Suppressor macrophage treated with lipopolysaccharide for 1 hour (primary cell): ENCODE results near the gene MOSPD2.
A peak's percentile ranks its signal among the peaks of the same experiment; 100 is the strongest.

Experiments used
- DNase-seq, 3 donors: peaks; one replicate each; pipeline ENCODE4 v3.0.0-alpha.2; 2020 to 2022

MOSPD2 gene

GRCh38 chrX:14916017-14916674 is 42.9 kb downstream of the MOSPD2 start:
- no peak for DNase-seq

DNA sequence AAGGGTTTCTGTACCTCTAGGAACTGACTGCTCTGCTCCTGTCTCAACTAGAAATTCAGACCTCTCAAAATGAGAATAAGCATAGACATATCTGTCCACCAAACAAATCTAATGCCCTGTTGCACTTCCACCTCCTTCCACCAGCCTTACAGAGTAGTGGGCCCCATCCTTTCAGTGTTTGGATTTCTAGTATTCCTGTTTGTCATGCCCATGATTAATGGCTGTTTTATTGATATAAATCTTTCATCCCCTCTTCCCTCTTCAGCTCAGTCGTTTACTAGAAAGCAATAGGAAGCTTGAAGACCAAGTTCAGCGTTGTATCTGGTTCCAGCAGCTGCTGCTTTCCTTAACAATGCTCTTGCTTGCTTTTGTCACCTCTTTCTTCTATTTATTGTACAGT is 46.2 kb downstream of the MOSPD2 start:
- no peak for DNase-seq

GRCh38 chrX:14920196-14920595 is 47.0 kb downstream of the MOSPD2 start:
- DNase-seq, result no peak

DNA sequence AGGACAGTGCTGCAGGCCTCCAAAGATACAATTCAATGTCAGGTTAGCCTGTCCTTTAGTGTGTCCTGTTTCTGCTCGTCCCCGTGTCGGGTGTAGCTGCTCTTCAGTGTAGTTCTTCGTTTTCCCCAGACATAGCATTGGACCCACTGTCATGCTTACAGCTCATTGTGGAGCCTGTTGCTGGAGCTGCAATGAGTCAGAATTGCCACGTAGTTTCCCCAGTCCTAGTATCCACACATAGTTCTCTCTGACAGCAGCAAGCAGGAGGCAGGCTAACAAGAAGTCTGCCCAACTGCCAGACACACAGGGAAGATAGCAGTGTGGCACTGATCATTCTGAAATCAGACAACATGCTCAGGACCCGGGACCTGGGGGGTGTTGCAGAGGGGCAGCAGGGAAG is 49.2 kb downstream of the MOSPD2 start:
- no peak for DNase-seq

DNA sequence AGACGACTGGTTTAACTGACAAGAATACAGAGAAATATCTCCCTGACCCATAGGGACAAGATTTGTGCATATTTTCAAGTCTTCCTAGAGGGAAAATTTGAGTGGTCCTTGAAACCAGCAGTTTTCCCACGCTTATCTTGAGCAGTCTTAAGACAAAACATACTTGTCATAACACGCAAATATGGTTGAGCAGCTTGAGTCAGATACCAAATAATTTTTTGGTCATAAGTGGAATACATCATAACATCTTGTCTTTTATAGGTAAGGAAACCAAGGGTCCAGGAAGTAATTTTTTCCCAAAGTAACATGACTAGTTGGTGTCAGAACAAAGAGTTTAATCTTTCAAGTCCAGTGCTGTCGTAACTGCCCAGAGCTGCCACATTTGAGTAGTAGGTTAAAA is 50.5 kb downstream of the MOSPD2 start:
- no peak for DNase-seq

GRCh38 chrX:14926471-14926870 is 53.2 kb downstream of the MOSPD2 start:
- DNase-seq, result no peak

- no peak for DNase-seq
Measured at GRCh38 chrX:14927401-14927800, 54.2 kb downstream of the MOSPD2 start.

GRCh38 chrX:14930663-14931062 is 57.4 kb downstream of the MOSPD2 start:
- DNase-seq, result peak in 2 of 3 donors; percentile 21 to 28

- DNase-seq, result no peak
Measured at GRCh38 chrX:14932136-14932535, 58.9 kb downstream of the MOSPD2 start.

- DNase-seq, result no peak
Measured at GRCh38 chrX:14934423-14934822, 61.2 kb downstream of the MOSPD2 start.

DNA sequence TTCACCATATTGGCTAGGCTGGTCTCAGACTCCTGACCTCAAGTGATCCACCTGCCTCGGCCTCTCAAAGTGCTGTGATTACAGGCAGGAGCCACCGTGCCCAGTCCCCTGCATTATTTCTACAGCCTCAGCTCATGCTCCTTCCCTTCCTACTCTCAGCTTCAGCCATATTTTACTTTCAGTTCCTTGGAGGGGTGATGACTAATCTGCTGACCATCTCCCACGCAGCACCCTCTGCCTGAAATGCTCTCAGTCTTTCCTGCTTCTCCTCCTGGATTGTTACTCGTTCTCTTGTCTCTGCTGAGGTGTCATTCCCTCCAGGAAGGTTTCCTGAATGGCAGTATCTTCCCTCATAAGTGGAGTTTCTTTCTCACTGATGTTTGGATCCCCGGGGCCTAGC is 63.3 kb downstream of the MOSPD2 start:
- peak; percentile 69 to 73 (median 70) for DNase-seq

DNA sequence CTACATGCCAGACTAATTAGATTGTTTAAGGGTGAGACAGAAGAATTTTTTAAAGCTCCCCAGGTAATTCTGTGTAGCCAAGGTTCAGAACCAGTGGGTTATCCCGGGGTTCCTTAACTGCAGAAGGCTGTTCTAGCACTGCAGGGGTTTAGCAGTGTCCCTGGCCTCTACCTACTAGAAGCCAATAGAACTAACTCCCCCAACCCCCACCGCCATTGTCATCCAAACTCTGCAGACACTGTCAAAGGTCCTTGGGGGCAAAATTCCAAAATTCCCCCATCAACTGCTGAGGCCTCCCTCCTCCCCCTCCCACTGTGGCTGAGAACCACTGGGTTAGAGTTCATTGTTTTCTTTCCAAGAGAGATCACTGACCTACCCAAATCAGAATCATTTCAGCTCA is 66.4 kb downstream of the MOSPD2 start:
- DNase-seq, result no peak

GRCh38 chrX:14941301-14941700 is 68.1 kb downstream of the MOSPD2 start:
- DNase-seq, result no peak

GRCh38 chrX:14942341-14942740 is 69.1 kb downstream of the MOSPD2 start:
- DNase-seq, result no peak

DNA sequence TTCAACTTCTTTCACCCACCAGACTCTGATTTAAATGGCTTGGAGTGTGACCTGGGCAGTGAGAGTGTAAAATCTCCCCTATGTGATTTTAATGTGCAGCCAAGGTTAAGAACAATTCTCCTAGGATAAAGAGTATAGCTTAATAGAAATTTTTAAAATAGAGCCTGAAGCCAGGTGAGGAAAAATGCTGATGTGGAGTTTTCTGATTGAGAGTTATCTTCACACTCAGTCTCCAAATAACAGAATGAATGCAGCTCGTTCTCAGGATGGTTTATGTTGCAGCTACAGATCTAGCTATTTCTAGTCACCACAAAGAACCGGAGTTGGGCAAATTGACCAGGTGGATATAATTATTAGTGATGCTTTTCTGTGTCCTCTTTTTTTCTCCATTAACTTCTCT is 70.7 kb downstream of the MOSPD2 start:
- no peak for DNase-seq

GRCh38 chrX:14946606-14947155 is 73.5 kb downstream of the MOSPD2 start:
- DNase-seq, result no peak

DNA sequence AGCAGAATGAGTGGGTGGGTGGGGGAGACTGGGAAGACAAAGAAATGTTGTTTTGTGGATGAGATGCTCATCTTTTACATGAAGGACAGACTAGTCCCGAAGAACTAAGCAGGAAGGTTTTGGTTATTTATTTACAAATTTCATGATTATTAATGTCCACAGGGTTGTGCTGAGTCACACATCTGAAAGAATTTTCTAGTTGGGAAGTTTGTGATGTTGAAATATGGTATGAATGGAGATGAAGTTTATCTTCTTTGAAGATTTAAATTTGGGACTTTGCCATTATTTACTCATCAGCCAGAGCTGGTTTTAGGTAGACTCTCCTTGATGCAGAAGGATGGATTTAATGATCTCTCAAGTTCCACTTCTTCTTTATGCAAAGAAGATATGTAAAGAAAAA is 75.5 kb downstream of the MOSPD2 start:
- peak in 1 of 3 donors; percentile 8 for DNase-seq

DNA sequence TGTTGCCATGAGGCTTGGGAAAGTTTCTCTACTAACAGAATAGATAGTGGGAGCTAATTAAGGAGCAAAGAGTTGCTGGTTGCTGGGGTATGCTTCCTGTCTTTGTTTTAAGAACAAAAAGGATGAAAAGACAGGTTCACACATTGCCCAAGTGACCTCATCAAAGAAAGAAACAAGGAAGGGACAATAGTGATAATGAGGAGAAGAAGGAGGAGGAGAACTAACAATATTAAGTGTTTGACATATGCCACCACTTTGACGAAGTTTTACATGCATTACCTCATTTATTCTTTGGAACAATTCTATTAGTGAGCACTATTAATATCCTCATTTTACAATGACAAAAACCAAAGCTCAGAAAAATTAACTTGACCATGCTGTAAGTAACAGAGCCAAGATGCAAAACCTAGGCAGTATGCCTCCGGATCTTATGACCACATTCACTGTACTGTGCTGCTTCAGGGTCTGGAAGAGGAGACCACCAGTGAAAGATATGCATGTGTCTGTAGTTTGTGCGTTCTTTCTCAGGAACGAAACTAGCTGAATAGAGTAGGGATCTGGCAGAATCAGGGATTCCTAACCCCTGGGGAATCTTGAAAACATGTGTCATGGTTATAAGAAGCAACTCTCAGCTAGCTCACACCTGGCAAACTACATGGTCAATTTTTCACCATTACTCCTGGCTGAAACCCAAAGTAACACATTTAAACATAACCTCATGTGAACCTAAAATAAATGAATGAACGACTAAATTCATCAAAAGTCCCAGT is 83.8 kb downstream of the MOSPD2 start:
- no peak for DNase-seq

GRCh38 chrX:14963447-14964236 is 90.4 kb downstream of the MOSPD2 start:
- no peak for DNase-seq

DNA sequence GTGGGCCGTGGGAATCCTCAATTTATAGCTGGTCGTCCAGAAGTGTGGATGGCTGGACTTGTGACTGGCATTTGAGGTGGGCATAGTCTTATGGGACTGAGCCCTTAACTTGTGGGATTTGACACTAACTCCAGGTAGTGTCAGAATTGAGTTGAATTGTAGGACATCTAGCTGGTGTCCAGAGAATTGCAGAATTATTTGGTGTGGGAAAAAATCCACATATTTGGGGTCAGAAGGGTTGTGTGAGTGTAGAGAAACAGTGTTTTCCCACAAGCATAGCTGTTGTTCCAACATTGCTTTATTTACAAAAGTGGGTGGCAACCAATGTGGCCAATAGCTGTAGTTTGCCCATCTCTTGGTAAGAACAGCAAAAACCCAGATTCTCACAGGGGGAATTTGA is 91.3 kb downstream of the MOSPD2 start:
- no peak for DNase-seq
